Body of pancreas (tissue), 4 donors: ENCODE measurements around the gene CD47.

Source experiments
- POLR2A ChIP-seq, 3 donors: fragments of 450-650 bp; IDR thresholded peaks; one replicate each; pipeline ENCODE4 v1.6.1; 2016; ENCODE audit warnings: antibody characterized with exemption in 3 of 3, mild to moderate bottlenecking in 2 of 3
- TF ChIP-seq, protein P1 (sequence below), 7 experiments: fragments of 450-650 bp in 4 of 7; fragments of 200-600 bp in 3 of 7; sonication (generic) in 3 of 7; IDR thresholded peaks; one replicate each; pipeline ENCODE4 v1.5.1; 2016 to 2019; ENCODE audit warnings: antibody characterized with exemption in 7 of 7

DNA sequence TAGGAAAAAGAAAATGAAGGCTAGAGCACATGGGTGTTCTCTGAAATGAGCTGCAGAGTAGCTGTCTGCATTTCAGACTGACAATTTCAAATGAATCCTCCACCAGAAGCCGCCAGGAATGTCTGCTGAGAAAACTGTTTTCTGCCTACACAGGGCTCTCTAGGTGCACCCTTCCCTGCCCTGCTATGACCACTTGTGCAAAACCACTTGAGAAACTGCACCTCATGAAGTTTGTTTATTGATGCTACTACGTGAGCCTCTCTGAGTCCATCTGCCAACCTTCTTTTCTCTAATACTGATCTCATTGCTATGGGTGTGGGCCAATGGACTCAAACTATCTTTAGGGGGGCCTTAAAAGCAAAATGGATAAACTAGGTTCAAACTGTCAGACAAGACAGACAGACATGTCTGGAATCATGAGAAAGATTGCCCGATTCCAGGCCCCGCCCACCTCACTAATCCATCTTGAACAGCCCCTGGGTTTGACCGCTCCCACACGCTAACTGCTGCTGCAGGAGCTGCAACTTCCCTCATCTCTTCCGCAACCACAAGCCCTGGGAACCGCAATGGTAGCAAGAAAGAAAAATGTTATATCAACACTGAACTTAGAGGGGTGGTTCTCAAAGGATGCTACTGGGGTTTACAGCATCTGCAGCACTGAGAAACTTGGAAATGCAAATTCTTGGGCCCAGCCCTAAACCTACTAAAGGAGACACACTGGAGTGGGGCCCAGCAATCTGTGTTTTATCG is 9.0 kb upstream of the CD47 start:
- TF ChIP-seq, protein P1, sequence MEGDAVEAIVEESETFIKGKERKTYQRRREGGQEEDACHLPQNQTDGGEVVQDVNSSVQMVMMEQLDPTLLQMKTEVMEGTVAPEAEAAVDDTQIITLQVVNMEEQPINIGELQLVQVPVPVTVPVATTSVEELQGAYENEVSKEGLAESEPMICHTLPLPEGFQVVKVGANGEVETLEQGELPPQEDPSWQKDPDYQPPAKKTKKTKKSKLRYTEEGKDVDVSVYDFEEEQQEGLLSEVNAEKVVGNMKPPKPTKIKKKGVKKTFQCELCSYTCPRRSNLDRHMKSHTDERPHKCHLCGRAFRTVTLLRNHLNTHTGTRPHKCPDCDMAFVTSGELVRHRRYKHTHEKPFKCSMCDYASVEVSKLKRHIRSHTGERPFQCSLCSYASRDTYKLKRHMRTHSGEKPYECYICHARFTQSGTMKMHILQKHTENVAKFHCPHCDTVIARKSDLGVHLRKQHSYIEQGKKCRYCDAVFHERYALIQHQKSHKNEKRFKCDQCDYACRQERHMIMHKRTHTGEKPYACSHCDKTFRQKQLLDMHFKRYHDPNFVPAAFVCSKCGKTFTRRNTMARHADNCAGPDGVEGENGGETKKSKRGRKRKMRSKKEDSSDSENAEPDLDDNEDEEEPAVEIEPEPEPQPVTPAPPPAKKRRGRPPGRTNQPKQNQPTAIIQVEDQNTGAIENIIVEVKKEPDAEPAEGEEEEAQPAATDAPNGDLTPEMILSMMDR (IDR thresholded peaks at IDR 0.05): no peak
- TF ChIP-seq POLR2A (IDR thresholded peaks at IDR 0.05): no peak
